ENCODE data around the gene ILRUN. TPM values are rescaled to one million over a fixed set of nuclear protein-coding genes. Genes with fewer than 3 reads are reported as not detected.
"Not testable (repeated sequence)": the region's sequence is repeated elsewhere in the genome, so short reads cannot be mapped to it uniquely, and the experiment has no call there.

ILRUN gene
- total RNA-seq, result 10 to 100 TPM; 73.7 to 79.8 TPM

- peaks cover 2% of the 10 kb centered on the region for H3K27me3 Mint-ChIP-seq
- H3K4me3 Mint-ChIP-seq, result peak within 1 kb of the TSS; percentile 96
- DNase-seq, result peak; percentile 97
- no peaks in the 10 kb centered on the region for H3K9me3 Mint-ChIP-seq (ENCODE audit: low read depth)
- ATAC-seq, result peak; percentile 90
- peaks cover 43% of the 10 kb centered on the region for H3K4me1 Mint-ChIP-seq
- peak within 1 kb of the TSS; percentile 98 for H3K27ac Mint-ChIP-seq
- CTCF ChIA-PET, result interaction anchor here (0.9 to 1.4 kb wide), 4 partner anchors 24 to 88 kb away, joined by 3 to 5 read pairs (median 4); no protein-coding TSS in a partner anchor
- peaks cover 15% of the 10 kb centered on the region for H3K36me3 Mint-ChIP-seq
These were observed at the start of gene ILRUN for GRCh38 chr6:34696739-34697543. Gene ILRUN (minus strand): TSS chr6:34696767. CDS start chr6:34696603, 164 bp downstream.

- Mint-ChIP-seq H3K9me3 (ENCODE audit: low read depth) (no peaks in the 10 kb centered on the region), H3K4me1 (peaks cover 6% of the 10 kb centered on the region), H3K4me3 (no peak overlapping the region), H3K36me3 (no peaks in the 10 kb centered on the region), H3K27me3 (no peaks in the 10 kb centered on the region), H3K27ac (no peak overlapping the region)
- CTCF ChIA-PET, result no interaction called here
- DNase-seq, result no peak
- ATAC-seq, result no peak
These were observed 48.9 kb upstream of the ILRUN start for GRCh38 chr6:34745277-34746103.

GRCh38 chr6:34744294-34744647 lies 47.7 kb upstream of the ILRUN start:
- CTCF ChIA-PET, result interaction anchor here (1.7 kb wide), 1 partner anchor 12 kb away, joined by 4 read pairs; no protein-coding TSS in a partner anchor
- H3K4me3 Mint-ChIP-seq; H3K36me3 Mint-ChIP-seq; H3K27me3 Mint-ChIP-seq; H3K27ac Mint-ChIP-seq; ATAC-seq; H3K9me3 Mint-ChIP-seq (ENCODE audit: low read depth); H3K4me1 Mint-ChIP-seq; DNase-seq: not testable (repeated sequence)

- CTCF ChIA-PET, result interaction anchor here (1.7 kb wide), 1 partner anchor 13 kb away, joined by 4 read pairs; no protein-coding TSS in a partner anchor
- peaks cover 8% of the 10 kb centered on the region for H3K4me1 Mint-ChIP-seq
- no peak for ATAC-seq
These were observed 47.2 kb upstream of the ILRUN start for GRCh38 chr6:34743625-34744293.

GRCh38 chr6:34742094-34742493 lies 45.5 kb upstream of the ILRUN start:
- Mint-ChIP-seq H3K27me3 (no peaks in the 10 kb centered on the region), H3K4me3 (no peak overlapping the region), H3K9me3 (ENCODE audit: low read depth) (no peaks in the 10 kb centered on the region), H3K36me3 (no peaks in the 10 kb centered on the region), H3K4me1 (peaks cover 10% of the 10 kb centered on the region), H3K27ac (no peak overlapping the region)
- ATAC-seq (no peak), DNase-seq (no peak)
- CTCF ChIA-PET, result no interaction called here

More at GRCh38 chr6:34743625-34744293, 47.2 kb upstream of the ILRUN start:
- Mint-ChIP-seq H3K36me3 (no peaks in the 10 kb centered on the region), H3K9me3 (ENCODE audit: low read depth) (no peaks in the 10 kb centered on the region), H3K27me3 (no peaks in the 10 kb centered on the region), H3K4me3 (no peak overlapping the region), H3K27ac (no peak overlapping the region)
- DNase-seq, result no peak

GRCh38 chr6:34736823-34737222 lies 40.3 kb upstream of the ILRUN start:
- DNase-seq (no peak), ATAC-seq (no peak)
- H3K4me3 Mint-ChIP-seq, result no peak overlapping the region
- no peaks in the 10 kb centered on the region for H3K9me3 Mint-ChIP-seq (ENCODE audit: low read depth)
- H3K36me3 Mint-ChIP-seq, result no peaks in the 10 kb centered on the region
- CTCF ChIA-PET, result no interaction called here
- peaks cover 4% of the 10 kb centered on the region for H3K4me1 Mint-ChIP-seq
- H3K27ac Mint-ChIP-seq, result no peak overlapping the region
- H3K27me3 Mint-ChIP-seq, result no peaks in the 10 kb centered on the region

GRCh38 chr6:34731393-34732060 lies 35.0 kb upstream of the ILRUN start:
- no peak for DNase-seq
- no peaks in the 10 kb centered on the region for H3K27me3 Mint-ChIP-seq
- H3K4me1 Mint-ChIP-seq, result no peaks in the 10 kb centered on the region
- no peak overlapping the region for H3K27ac Mint-ChIP-seq
- no peak overlapping the region for H3K4me3 Mint-ChIP-seq
- no peak for ATAC-seq
- no peaks in the 10 kb centered on the region for H3K9me3 Mint-ChIP-seq (ENCODE audit: low read depth)
- no peaks in the 10 kb centered on the region for H3K36me3 Mint-ChIP-seq
- CTCF ChIA-PET, result no interaction called here

- Mint-ChIP-seq H3K27me3 (no peaks in the 10 kb centered on the region), H3K36me3 (peaks cover 2% of the 10 kb centered on the region), H3K4me1 (no peaks in the 10 kb centered on the region), H3K27ac (no peak overlapping the region), H3K9me3 (ENCODE audit: low read depth) (peaks cover 2% of the 10 kb centered on the region), H3K4me3 (no peak overlapping the region)
- no peak for DNase-seq
- CTCF ChIA-PET, result no interaction called here
- no peak for ATAC-seq
These were observed 33.3 kb upstream of the ILRUN start for GRCh38 chr6:34729631-34730470.

GRCh38 chr6:34726055-34726454 lies 29.5 kb upstream of the ILRUN start:
- no peak for ATAC-seq
- Mint-ChIP-seq H3K9me3 (ENCODE audit: low read depth) (peaks cover 2% of the 10 kb centered on the region), H3K36me3 (peaks cover 2% of the 10 kb centered on the region), H3K4me3 (no peak overlapping the region), H3K4me1 (no peaks in the 10 kb centered on the region), H3K27me3 (no peaks in the 10 kb centered on the region), H3K27ac (no peak overlapping the region)
- DNase-seq, result no peak
- CTCF ChIA-PET, result no interaction called here

- no peaks in the 10 kb centered on the region for H3K4me1 Mint-ChIP-seq
- no peak for ATAC-seq
- peaks cover 2% of the 10 kb centered on the region for H3K27me3 Mint-ChIP-seq
- no peak overlapping the region for H3K27ac Mint-ChIP-seq
- peaks cover 2% of the 10 kb centered on the region for H3K36me3 Mint-ChIP-seq
- DNase-seq, result no peak
- CTCF ChIA-PET, result no interaction called here
- no peak overlapping the region for H3K4me3 Mint-ChIP-seq
- H3K9me3 Mint-ChIP-seq (ENCODE audit: low read depth), result peaks cover 2% of the 10 kb centered on the region
These were observed 26.6 kb upstream of the ILRUN start for GRCh38 chr6:34723203-34723602.

- no peaks in the 10 kb centered on the region for H3K4me1 Mint-ChIP-seq
- H3K27ac Mint-ChIP-seq, result no peak overlapping the region
- peaks cover 2% of the 10 kb centered on the region for H3K36me3 Mint-ChIP-seq
- ATAC-seq, result no peak
- H3K4me3 Mint-ChIP-seq, result no peak overlapping the region
- H3K9me3 Mint-ChIP-seq (ENCODE audit: low read depth), result peaks cover 2% of the 10 kb centered on the region
- CTCF ChIA-PET, result no interaction called here
- peaks cover 4% of the 10 kb centered on the region for H3K27me3 Mint-ChIP-seq
- DNase-seq, result no peak
These were observed 25.9 kb upstream of the ILRUN start for GRCh38 chr6:34722451-34722850.

- H3K27ac Mint-ChIP-seq; H3K4me1 Mint-ChIP-seq; CTCF ChIA-PET; H3K36me3 Mint-ChIP-seq; ATAC-seq; DNase-seq; H3K4me3 Mint-ChIP-seq; H3K27me3 Mint-ChIP-seq; H3K9me3 Mint-ChIP-seq (ENCODE audit: low read depth): not testable (repeated sequence)
These were observed 23.6 kb upstream of the ILRUN start for GRCh38 chr6:34720160-34720559.
